HepG2 (cell line): ENCODE measurements around the gene AMER3. TPM values are rescaled to one million over a fixed set of nuclear protein-coding genes. Genes with fewer than 3 reads are reported as not detected.

ENCODE experiments used
- ATAC-seq: fragments of 200-7000 bp; cut with Tn5 transposase; 3 replicates; pipeline ENCODE4 v1.9.1; 2020; ENCODE audit warnings: mild to moderate bottlenecking, moderate library complexity
- BruUV-seq: library from RNA; stranded (reverse); fragments of 400-500 nt; replicated peaks from 2 replicates; lab custom pipeline; 2021; lab: Mats Ljungman, UMichigan
- CTCF ChIA-PET: fragments of 300-600 bp; formaldehyde crosslinking; extraction: SDS; loops from one replicate; lab custom pipeline; 2021; ENCODE audit warnings: low total read pairs, inconsistent platforms, low intra/inter-chr PET ratio; lab: Yijun Ruan, JAX
- POLR2A ChIA-PET: fragments of 350-600 bp; sonication (Branson Sonifier 250); formaldehyde crosslinking; loops from one replicate; lab custom pipeline; 2020; ENCODE audit warnings: antibody characterized with exemption, inconsistent platforms; lab: Yijun Ruan, JAX
- DNase-seq: peaks from one replicate; pipeline ENCODE4 v3.0.0-alpha.2; 2015; ENCODE audit warnings: low spot score
- FAIRE-seq: peaks from 3 replicates; lab custom pipeline; 2011; peaks lifted over from hg19 to GRCh38; lab: Jason Lieb, UNC
- H2AFZ ChIP-seq: one replicate; pipeline ENCODE4 v1.6.1; 2011; ENCODE audit warnings: low read length, inconsistent platforms
- H3K27ac ChIP-seq: fragments of 300-600 bp; 3 replicates; pipeline ENCODE4 v1.8.0; 2011; ENCODE audit warnings: mixed run types, mild to moderate bottlenecking, mixed read lengths, low read length, inconsistent platforms; ENCODE audit not compliant: insufficient read depth; ENCODE audit errors: extremely low read length
- H3K27me3 ChIP-seq, 2 experiments: fragments of 200-600 bp in 1 of 2; 2 replicates in 1 of 2; 3 replicates in 1 of 2; pipeline versions ENCODE4 v1.6.0 to v1.8.0; 2011; ENCODE audit warnings: low read length in 2 of 2, mild to moderate bottlenecking in 2 of 2, moderate library complexity in 2 of 2, inconsistent platforms in 1 of 2; ENCODE audit not compliant: insufficient read depth in 2 of 2, control insufficient read depth in 1 of 2
- H3K36me3 ChIP-seq, 2 experiments: fragments of 200-600 bp in 1 of 2; replicated peaks in 1 of 2; 2 replicates in 1 of 2; 3 replicates in 1 of 2; pipeline versions ENCODE4 v1.5.1 to v1.8.0; 2011; ENCODE audit warnings: low read length in 2 of 2, inconsistent platforms in 1 of 2; ENCODE audit not compliant: insufficient read depth in 2 of 2, control insufficient read depth in 1 of 2
- H3K4me1 ChIP-seq: 2 replicates; pipeline ENCODE4 v1.5.1; 2012; ENCODE audit warnings: low read length, inconsistent platforms; ENCODE audit not compliant: insufficient read depth
- H3K4me2 ChIP-seq: 2 replicates; pipeline ENCODE4 v1.6.0; 2011; ENCODE audit warnings: low read depth, low read length, inconsistent platforms
- H3K4me3 ChIP-seq, 3 experiments: fragments of 200-600 bp in 1 of 3; sonication (generic), shearing (Covaris generic) in 1 of 3; replicated peaks in 1 of 3; 2 replicates each; pipeline ENCODE4 v1.5.1; 2011 to 2016; ENCODE audit warnings: low read length in 3 of 3, inconsistent platforms in 2 of 3, low read depth in 2 of 3, mild to moderate bottlenecking in 2 of 3, control low read depth in 1 of 3, mixed read lengths in 1 of 3; ENCODE audit not compliant: insufficient read depth in 1 of 3
- H3K79me2 ChIP-seq: one replicate; pipeline ENCODE4 v1.6.1; 2011; ENCODE audit warnings: low read length, inconsistent platforms; ENCODE audit not compliant: insufficient read depth
- H3K9ac ChIP-seq: 2 replicates; pipeline ENCODE4 v1.6.0; 2011; ENCODE audit warnings: mild to moderate bottlenecking, low read depth, low read length, inconsistent platforms; ENCODE audit not compliant: insufficient read depth
- H3K9me3 ChIP-seq: 2 replicates; pipeline ENCODE4 v1.5.1; 2012; ENCODE audit warnings: mild to moderate bottlenecking, low read length
- H4K20me1 ChIP-seq: 2 replicates; pipeline ENCODE4 v1.6.0; 2011; ENCODE audit warnings: inconsistent platforms, mild to moderate bottlenecking, low read length, moderate library complexity; ENCODE audit not compliant: insufficient read depth
- GATA4 ChIP-seq: sonication (generic); IDR thresholded peaks from 2 replicates; pipeline ENCODE4 v1.6.1; 2016; ENCODE audit warnings: antibody characterized with exemption, low read depth, borderline replicate concordance
- HNRNPLL ChIP-seq: fragments of 200-400 bp; formaldehyde crosslinking; IDR thresholded peaks from 2 replicates; pipeline ENCODE4 v1.6.1; 2017; ENCODE audit warnings: mild to moderate bottlenecking, low read depth, low read length; ENCODE audit not compliant: poor library complexity, severe bottlenecking
- IKZF1 ChIP-seq: fragments of 450-650 bp; IDR thresholded peaks from 2 replicates; pipeline ENCODE4 v1.7.1; 2016
- KDM2A ChIP-seq: sonication (generic); formaldehyde crosslinking; IDR thresholded peaks from 2 replicates; pipeline ENCODE4 v1.4.0; 2020; ENCODE audit warnings: low read depth, missing genetic modification reagents, borderline replicate concordance
- NFIC ChIP-seq: IDR thresholded peaks from 2 replicates; pipeline ENCODE4 v1.6.1; 2012; ENCODE audit warnings: mild to moderate bottlenecking, low read length, inconsistent platforms
- PHF5A ChIP-seq: IDR thresholded peaks from one replicate; pipeline ENCODE4 v1.6.1; 2018; ENCODE audit warnings: low read depth, missing genetic modification reagents; ENCODE audit not compliant: unreplicated experiment
- POLR2G ChIP-seq: fragments of 200-400 bp; formaldehyde crosslinking; IDR thresholded peaks from 2 replicates; pipeline ENCODE4 v1.6.1; 2018; ENCODE audit warnings: mild to moderate bottlenecking, low read depth, low read length, moderate library complexity
- SMAD9 ChIP-seq: sonication (generic); formaldehyde crosslinking; IDR thresholded peaks from 2 replicates; pipeline ENCODE4 v1.5.1; 2020; ENCODE audit warnings: mild to moderate bottlenecking, missing genetic modification reagents
- YY1 ChIP-seq: IDR thresholded peaks from 2 replicates; pipeline ENCODE4 v1.6.1; 2011; ENCODE audit warnings: low read length, low read depth, moderate library complexity, mild to moderate bottlenecking; ENCODE audit not compliant: insufficient read depth, insufficient replicate concordance
- ZNF572 ChIP-seq: sonication (generic); formaldehyde crosslinking; IDR thresholded peaks from 2 replicates; pipeline ENCODE4 v1.5.1; 2020; ENCODE audit warnings: mild to moderate bottlenecking, missing genetic modification reagents
- ZNF749 ChIP-seq: sonication (generic); formaldehyde crosslinking; IDR thresholded peaks from 2 replicates; pipeline ENCODE4 v1.8.0; 2022; ENCODE audit warnings: mild to moderate bottlenecking, missing genetic modification reagents, moderate library complexity, borderline replicate concordance
- ZSCAN31 ChIP-seq: sonication (generic); formaldehyde crosslinking; IDR thresholded peaks from 2 replicates; pipeline ENCODE4 v1.5.0; 2020; ENCODE audit warnings: low read depth, mild to moderate bottlenecking, missing genetic modification reagents
- WGBS: methylation state at CpG from one replicate; pipeline ENCODE4 v1.1.6; 2017; ENCODE audit warnings: low lambda C conversion rate; 5-methylcytosine and 5-hydroxymethylcytosine counted together
- in situ Hi-C: cut with HindIII; loops from 2 replicates; pipeline ENCODE4 v1.10.0; 2017; ENCODE audit warnings: low pct_unique_long_range_greater_than_20kb; ENCODE audit not compliant: extremely low pct_ligation_motif_present
- intact Hi-C: fragments of 100-400 bp; cut with micrococcal nuclease; formaldehyde crosslinking; loops from one replicate; pipeline ENCODE4 v1.10.0; 2022; ENCODE audit not compliant: unreplicated experiment
- polyA plus RNA-seq, 8 experiments: library from polyadenylated mRNA; depleted of rRNA in 3 of 8; stranded (reverse) in 7 of 8; unstranded in 1 of 8; fragments of >200 nt; fragmentation: Illumina TruSeq in 4 of 8; extraction: Trizol in 4 of 8; gene quantifications; 2 replicates each; pipeline versions ENCODE4 v1.2.1 to v1.2.3, GENCODE V29; 2011 to 2016; ENCODE audit warnings: low read depth in 4 of 8, missing spikeins in 1 of 8, mixed read lengths in 1 of 8; ENCODE audit not compliant: insufficient read depth in 1 of 8
- total RNA-seq, 5 experiments: library from RNA; depleted of rRNA; stranded (reverse); fragments of >200 nt; fragmentation: Illumina TruSeq; extraction: Trizol; gene quantifications; 2 replicates each; pipeline ENCODE4 v1.2.3, GENCODE V29; 2016; ENCODE audit warnings: low read depth in 1 of 5
- TF ChIP-seq, protein P1 (sequence below): sonication (generic); formaldehyde crosslinking; IDR thresholded peaks from 2 replicates; pipeline ENCODE4 v1.4.0; 2020; ENCODE audit warnings: mild to moderate bottlenecking, missing genetic modification reagents
- TF ChIP-seq, protein P2 (sequence below): sonication (generic); formaldehyde crosslinking; IDR thresholded peaks from 2 replicates; pipeline ENCODE4 v1.8.0; 2022; ENCODE audit warnings: missing genetic modification reagents, low read depth, mild to moderate bottlenecking, borderline replicate concordance
- TF ChIP-seq, protein P3 (sequence below): IDR thresholded peaks from 2 replicates; pipeline ENCODE4 v1.6.1; 2016; ENCODE audit warnings: mild to moderate bottlenecking, missing biosample characterization, missing genetic modification reagents

Gene AMER3
- total and polyA plus RNA-seq, 2 of the 13 experiments (the other 11 are each of a cell fraction or from before 2014, with no cell fraction given): not detected

DNA sequence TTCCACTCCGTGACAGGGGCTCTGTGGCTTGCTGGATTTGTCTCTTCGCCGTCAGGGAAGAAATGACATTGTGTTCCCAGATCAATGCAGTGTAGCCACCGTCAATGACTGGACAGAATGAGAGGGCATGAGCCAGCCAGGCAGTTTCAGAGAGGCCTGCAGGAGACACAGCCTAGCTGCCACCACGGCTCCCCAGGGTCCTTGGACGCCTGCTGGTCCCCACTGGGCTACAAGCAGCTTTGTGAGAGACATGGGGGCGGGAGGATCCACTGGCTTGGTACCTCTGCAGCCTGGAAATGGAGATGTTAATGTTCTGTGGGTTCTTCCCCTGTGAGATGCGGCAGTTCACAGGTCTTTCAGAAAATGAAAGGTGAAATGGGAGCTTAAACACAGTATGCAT, 12.1 kb upstream of the AMER3 start:
- Histone ChIP-seq H3K4me2 (no peak overlapping the region), H3K9me3 (no peaks in the 10 kb centered on the region), H3K4me3 (no peak overlapping the region), H3K79me2 (no peaks in the 10 kb centered on the region), H3K4me1 (peaks cover 21% of the 10 kb centered on the region), H3K36me3 (no peaks in the 10 kb centered on the region), H4K20me1 (no peaks in the 10 kb centered on the region), H2AFZ (no peak overlapping the region), H3K9ac (no peak overlapping the region), H3K27me3 (peaks cover 0 to 11% of the 10 kb centered on the region in 2 experiments; a peak in 4 of 5 replicates), H3K27ac (no peak overlapping the region)
- in situ Hi-C loops: no loop called here
- TF ChIP-seq GATA4 (no peak), SMAD9 (no peak), KDM2A (CRISPR knock-in tag) (no peak), ZNF572 (CRISPR knock-in tag) (no peak), IKZF1 (no peak), POLR2G (no peak), NFIC (no peak), HNRNPLL (no peak), ZNF749 (CRISPR knock-in tag) (no peak), ZSCAN31 (CRISPR knock-in tag) (no peak), YY1 (no peak), PHF5A (CRISPR knock-in tag) (no peak)
- TF ChIP-seq, protein P1, sequence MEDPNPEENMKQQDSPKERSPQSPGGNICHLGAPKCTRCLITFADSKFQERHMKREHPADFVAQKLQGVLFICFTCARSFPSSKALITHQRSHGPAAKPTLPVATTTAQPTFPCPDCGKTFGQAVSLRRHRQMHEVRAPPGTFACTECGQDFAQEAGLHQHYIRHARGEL: no peak
- TF ChIP-seq, protein P2, sequence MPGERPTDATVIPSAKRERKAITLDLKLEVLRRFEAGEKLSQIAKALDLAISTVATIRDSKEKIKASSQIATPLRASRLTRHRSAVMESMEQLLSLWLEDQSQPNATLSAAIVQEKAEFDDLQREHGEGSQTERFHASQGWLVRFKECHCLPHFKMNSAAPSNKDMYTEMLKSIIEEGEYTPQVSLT (CRISPR knock-in tag): no peak
- TF ChIP-seq, protein P3, sequence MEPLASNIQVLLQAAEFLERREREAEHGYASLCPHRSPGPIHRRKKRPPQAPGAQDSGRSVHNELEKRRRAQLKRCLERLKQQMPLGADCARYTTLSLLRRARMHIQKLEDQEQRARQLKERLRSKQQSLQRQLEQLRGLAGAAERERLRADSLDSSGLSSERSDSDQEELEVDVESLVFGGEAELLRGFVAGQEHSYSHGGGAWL: no peak
- ATAC-seq (no peak), FAIRE-seq (no peak), DNase-seq (no peak)
- POLR2A ChIA-PET: no interaction called here
- CTCF ChIA-PET: no interaction called here
- BruUV-seq: no TSS peak
- intact Hi-C loops: no loop called here
- WGBS: 64% methylated on average over 8 of the region's 8 CpGs
